ENCODE data around the gene UPK1B.

- TF ChIP-seq MAX (IDR thresholded peaks at IDR 0.05; ENCODE audit: insufficient read depth, insufficient read length) (no peak), CTCF (IDR thresholded peaks at IDR 0.05; ENCODE audit: extremely low read depth in 1 of 2, insufficient read depth in 1 of 2, low read depth in 1 of 2, low read length in 2 of 2) (no peak), POLR2A (IDR thresholded peaks at IDR 0.05; ENCODE audit: low read depth, low read length) (no peak), EZH2 (IDR thresholded peaks at IDR 0.05; ENCODE audit: borderline replicate concordance, low read depth, low read length, severe bottlenecking) (no peak)
These were observed 22.5 kb downstream of the UPK1B start for GRCh38 chr3:119195911-119196310.
